ENCODE measurements around the gene TMEM98.
"Not testable (repeated sequence)": the region's sequence is repeated elsewhere in the genome, so short reads cannot be mapped to it uniquely, and the experiment has no call there.

The TMEM98 gene

DNA sequence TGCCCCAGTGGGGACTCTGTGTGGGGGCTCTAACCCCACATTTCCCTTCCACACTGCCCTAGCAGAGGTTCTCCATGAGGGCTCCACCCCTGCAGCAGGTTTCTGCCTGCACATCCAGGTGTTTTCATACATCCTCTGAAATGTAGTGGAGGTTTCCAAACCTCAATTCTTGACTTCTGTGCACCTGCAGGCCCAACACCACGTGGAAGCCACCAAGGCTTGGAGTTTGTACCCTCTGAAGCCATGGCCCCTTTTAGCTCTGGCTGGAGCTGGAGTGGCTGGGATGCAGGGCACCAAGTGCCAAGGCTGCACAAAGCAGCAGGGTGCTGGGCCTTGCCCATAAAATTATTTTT, 59.5 kb downstream of the TMEM98 start:
- H3K9me3 Mint-ChIP-seq; H3K4me3 Mint-ChIP-seq; DNase-seq; H3K4me1 Mint-ChIP-seq (ENCODE audit: low read depth in 2 of 2); H3K36me3 Mint-ChIP-seq (ENCODE audit: insufficient read depth); ATAC-seq (replicated peaks); H3K27ac Mint-ChIP-seq: not testable (repeated sequence)
- H3K27me3 Mint-ChIP-seq, result peaks cover 16 to 60% of the 10 kb centered on the region in 2 donors

DNA sequence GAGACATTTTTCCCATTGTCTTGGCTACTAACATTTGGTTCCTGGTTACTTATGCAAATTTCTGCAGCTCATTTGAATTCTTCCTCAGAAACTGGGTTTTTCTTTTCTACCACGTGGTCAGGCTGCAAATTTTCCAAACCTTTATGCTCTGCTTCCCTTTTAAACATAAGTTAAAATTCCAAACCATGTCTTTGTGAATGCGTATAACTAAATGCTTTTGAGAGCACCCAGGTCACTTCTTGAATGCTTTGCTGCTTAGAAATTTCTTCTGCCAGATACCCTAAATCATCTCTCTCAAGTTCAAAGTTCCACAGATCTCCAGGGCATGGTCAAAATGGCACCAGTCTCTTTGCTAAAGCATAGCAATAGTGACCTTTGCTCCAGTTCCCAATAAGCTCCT, 59.9 kb downstream of the TMEM98 start:
- H3K4me3 Mint-ChIP-seq, result not testable (repeated sequence)

DNA sequence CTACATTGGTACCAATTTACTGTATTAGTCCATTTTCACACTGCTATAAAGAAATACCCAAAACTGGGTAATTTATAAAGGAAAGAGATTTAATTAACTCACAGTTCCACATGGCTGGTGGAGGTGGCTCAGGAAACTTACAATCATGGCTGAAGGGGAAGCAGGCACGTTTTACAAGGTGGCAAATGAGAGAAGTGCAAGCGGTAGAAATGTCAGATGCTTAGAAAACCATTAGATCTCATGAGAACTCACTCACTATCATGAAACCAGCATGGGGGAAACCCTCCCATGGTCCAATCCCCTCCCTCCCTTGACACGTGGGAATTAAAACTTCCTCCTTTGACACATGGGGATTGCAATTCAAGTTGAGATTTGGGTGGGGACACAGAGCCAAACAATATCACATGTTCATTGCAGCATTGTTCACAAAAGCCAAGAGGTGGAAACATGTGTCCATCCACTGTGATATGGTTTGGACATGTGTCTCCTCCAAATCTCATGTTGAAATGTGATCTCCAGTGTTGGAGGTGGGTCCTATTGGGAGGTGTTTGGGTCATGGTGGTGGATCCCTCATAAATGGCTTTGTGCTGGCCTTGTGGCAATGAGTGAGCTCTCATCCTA, 60.6 kb downstream of the TMEM98 start:
- no peak overlapping the region for H3K4me3 Mint-ChIP-seq
- ATAC-seq (replicated peaks), result no peak
- no peak for DNase-seq
- H3K27ac Mint-ChIP-seq, result no peak overlapping the region
- H3K9me3 Mint-ChIP-seq, result peaks cover 1 to 7% of the 10 kb centered on the region in 2 donors
- H3K4me1 Mint-ChIP-seq (ENCODE audit: low read depth in 2 of 2), result no peaks in the 10 kb centered on the region
- peaks cover 8% of the 10 kb centered on the region for H3K36me3 Mint-ChIP-seq (ENCODE audit: insufficient read depth)
- peaks cover 12 to 51% of the 10 kb centered on the region in 2 donors for H3K27me3 Mint-ChIP-seq

More for the DNA sequence above, 59.9 kb downstream of the TMEM98 start:
- not testable (repeated sequence) for ATAC-seq (replicated peaks); H3K27ac Mint-ChIP-seq; H3K9me3 Mint-ChIP-seq; DNase-seq; H3K36me3 Mint-ChIP-seq (ENCODE audit: insufficient read depth); H3K4me1 Mint-ChIP-seq (ENCODE audit: low read depth in 2 of 2)
- H3K27me3 Mint-ChIP-seq, result peaks cover 12 to 56% of the 10 kb centered on the region in 2 donors

DNA sequence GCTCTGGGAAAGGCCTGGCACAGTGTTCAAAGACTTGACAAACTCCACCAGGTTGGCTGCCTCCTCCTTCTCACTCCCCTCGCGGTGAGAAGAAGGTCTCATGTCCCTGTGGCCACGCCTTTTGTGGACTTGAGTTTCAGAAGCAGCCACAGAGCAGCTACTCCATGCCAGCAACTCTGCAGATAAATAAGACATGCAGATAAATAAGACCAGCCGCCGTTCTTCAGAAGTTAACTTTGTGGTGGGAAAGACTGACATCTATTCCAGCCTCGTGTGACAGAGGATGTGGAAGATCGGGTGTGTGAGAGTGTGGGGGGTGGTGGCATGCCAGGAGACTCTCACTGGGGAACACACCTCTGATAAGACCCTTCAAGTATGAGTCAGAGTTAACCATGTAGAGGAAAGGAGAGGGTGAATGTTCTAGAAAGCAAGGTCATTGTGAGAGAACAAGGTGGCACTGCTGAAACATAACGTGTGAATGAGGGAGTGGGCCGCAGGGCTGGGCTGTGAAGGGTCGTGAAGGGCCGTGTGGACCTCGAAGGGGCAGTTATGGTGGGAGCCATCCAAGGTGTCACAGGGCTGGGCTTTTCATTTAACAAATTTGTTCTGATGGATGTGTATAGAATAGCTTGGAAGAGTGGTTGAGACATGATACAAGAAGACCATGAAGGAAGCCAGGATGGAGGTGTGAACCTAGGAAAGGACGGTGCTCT, 64.5 kb downstream of the TMEM98 start:
- H3K27ac Mint-ChIP-seq, result no peak overlapping the region
- H3K4me1 Mint-ChIP-seq (ENCODE audit: low read depth in 2 of 2), result peaks cover 0 to 1% of the 10 kb centered on the region in 2 donors
- ATAC-seq (replicated peaks) (no peak), DNase-seq (no peak)
- H3K9me3 Mint-ChIP-seq, result peaks cover 1 to 7% of the 10 kb centered on the region in 2 donors
- H3K36me3 Mint-ChIP-seq (ENCODE audit: insufficient read depth), result peaks cover 3% of the 10 kb centered on the region
- H3K27me3 Mint-ChIP-seq, result peaks cover 21 to 34% of the 10 kb centered on the region in 2 donors
- H3K4me3 Mint-ChIP-seq, result no peak overlapping the region

DNA sequence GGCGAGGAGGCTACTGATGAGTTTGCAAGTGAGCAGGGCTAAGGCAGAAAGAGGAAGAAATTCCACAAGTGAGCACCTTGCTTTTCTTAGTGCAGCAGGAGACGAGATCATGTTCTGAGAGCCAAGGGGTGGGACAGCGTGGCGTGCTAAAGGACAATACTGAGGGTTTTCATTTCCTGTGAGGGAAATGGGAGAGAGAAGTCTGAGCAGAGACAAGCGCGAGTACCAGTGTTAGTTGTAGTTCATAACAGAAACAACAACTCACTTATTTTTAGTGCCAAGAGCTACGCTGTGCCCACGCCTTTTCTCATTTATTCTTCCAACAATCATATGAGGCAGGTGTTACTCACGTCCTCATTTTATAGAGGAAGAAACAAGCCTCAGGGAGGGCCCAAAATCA, 66.0 kb downstream of the TMEM98 start:
- peaks cover 30 to 47% of the 10 kb centered on the region in 2 donors for H3K27me3 Mint-ChIP-seq
- DNase-seq (no peak), ATAC-seq (replicated peaks) (no peak)
- H3K9me3 Mint-ChIP-seq, result no peaks in the 10 kb centered on the region
- H3K36me3 Mint-ChIP-seq (ENCODE audit: insufficient read depth), result peaks cover 3% of the 10 kb centered on the region
- no peak overlapping the region for H3K27ac Mint-ChIP-seq
- peaks cover 5 to 9% of the 10 kb centered on the region in 2 donors for H3K4me1 Mint-ChIP-seq (ENCODE audit: low read depth in 2 of 2)
- H3K4me3 Mint-ChIP-seq, result no peak overlapping the region

Data from effector memory CD8-positive, alpha-beta T cell (primary cell).